Measurements from ENCODE around the gene ADRA2C.

DNA sequence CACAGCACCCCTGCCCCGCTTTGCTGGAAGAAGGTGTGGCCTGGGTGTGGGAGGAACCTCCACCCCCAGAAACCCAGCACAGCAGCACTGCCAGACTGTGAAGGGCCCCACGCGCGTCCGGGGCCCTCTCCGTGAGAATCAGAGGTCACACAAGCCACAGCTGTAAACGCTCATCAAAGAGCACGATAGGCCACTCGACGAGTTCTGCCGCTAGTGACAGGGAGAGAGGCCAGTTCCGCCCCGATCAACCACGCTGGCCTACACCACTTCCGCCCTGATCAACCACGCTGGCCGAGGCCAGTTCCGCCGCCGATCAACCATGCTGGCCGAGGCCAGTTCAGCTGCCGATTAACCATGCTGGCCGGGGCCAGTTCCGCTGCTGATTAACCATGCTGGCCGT, 25.9 kb upstream of the ADRA2C start:
- no peak for TF ChIP-seq POLR2AphosphoS5 (IDR thresholded peaks at IDR 0.05; ENCODE audit: low read depth, low read length)
- TF ChIP-seq, protein P1, sequence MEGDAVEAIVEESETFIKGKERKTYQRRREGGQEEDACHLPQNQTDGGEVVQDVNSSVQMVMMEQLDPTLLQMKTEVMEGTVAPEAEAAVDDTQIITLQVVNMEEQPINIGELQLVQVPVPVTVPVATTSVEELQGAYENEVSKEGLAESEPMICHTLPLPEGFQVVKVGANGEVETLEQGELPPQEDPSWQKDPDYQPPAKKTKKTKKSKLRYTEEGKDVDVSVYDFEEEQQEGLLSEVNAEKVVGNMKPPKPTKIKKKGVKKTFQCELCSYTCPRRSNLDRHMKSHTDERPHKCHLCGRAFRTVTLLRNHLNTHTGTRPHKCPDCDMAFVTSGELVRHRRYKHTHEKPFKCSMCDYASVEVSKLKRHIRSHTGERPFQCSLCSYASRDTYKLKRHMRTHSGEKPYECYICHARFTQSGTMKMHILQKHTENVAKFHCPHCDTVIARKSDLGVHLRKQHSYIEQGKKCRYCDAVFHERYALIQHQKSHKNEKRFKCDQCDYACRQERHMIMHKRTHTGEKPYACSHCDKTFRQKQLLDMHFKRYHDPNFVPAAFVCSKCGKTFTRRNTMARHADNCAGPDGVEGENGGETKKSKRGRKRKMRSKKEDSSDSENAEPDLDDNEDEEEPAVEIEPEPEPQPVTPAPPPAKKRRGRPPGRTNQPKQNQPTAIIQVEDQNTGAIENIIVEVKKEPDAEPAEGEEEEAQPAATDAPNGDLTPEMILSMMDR (IDR thresholded peaks at IDR 0.05): no peak
- TF ChIP-seq, protein P2, sequence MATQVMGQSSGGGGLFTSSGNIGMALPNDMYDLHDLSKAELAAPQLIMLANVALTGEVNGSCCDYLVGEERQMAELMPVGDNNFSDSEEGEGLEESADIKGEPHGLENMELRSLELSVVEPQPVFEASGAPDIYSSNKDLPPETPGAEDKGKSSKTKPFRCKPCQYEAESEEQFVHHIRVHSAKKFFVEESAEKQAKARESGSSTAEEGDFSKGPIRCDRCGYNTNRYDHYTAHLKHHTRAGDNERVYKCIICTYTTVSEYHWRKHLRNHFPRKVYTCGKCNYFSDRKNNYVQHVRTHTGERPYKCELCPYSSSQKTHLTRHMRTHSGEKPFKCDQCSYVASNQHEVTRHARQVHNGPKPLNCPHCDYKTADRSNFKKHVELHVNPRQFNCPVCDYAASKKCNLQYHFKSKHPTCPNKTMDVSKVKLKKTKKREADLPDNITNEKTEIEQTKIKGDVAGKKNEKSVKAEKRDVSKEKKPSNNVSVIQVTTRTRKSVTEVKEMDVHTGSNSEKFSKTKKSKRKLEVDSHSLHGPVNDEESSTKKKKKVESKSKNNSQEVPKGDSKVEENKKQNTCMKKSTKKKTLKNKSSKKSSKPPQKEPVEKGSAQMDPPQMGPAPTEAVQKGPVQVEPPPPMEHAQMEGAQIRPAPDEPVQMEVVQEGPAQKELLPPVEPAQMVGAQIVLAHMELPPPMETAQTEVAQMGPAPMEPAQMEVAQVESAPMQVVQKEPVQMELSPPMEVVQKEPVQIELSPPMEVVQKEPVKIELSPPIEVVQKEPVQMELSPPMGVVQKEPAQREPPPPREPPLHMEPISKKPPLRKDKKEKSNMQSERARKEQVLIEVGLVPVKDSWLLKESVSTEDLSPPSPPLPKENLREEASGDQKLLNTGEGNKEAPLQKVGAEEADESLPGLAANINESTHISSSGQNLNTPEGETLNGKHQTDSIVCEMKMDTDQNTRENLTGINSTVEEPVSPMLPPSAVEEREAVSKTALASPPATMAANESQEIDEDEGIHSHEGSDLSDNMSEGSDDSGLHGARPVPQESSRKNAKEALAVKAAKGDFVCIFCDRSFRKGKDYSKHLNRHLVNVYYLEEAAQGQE (IDR thresholded peaks at IDR 0.05; ENCODE audit: insufficient read depth in 1 of 2, low read depth in 2 of 2, low read length in 1 of 2): no peak

Measured in Panc1 (cell line).